Brain microvascular endothelial cell (primary cell): ENCODE data around the gene PMP22.

Source experiments
- DNase-seq: peaks from one replicate; pipeline ENCODE4 v3.0.0-alpha.2; 2020
- H3K27ac ChIP-seq: fragments of 250-450 bp; sonication (Bioruptor Pico); 2 replicates; pipeline ENCODE4 v1.5.1; 2020; ENCODE audit warnings: mild to moderate bottlenecking, moderate library complexity
- H3K27me3 ChIP-seq: fragments of 250-450 bp; sonication (Bioruptor Pico); replicated peaks from 2 replicates; pipeline ENCODE4 v1.5.1; 2020; ENCODE audit warnings: mild to moderate bottlenecking
- H3K36me3 ChIP-seq: fragments of 250-450 bp; sonication (Bioruptor Pico); replicated peaks from 2 replicates; pipeline ENCODE4 v1.5.1; 2020; ENCODE audit warnings: mild to moderate bottlenecking
- H3K4me3 ChIP-seq: 2 replicates; pipeline ENCODE4 v1.5.1; 2011; ENCODE audit warnings: low read depth, mild to moderate bottlenecking, control low read depth, low read length, moderate library complexity
- CTCF ChIP-seq: IDR thresholded peaks from 2 replicates; pipeline ENCODE4 v1.5.1; 2011; ENCODE audit warnings: low read depth, mild to moderate bottlenecking, moderate library complexity, low read length, control low read depth, inconsistent platforms; ENCODE audit errors: missing control alignments
- in situ Hi-C: cut with HindIII; loops from 2 replicates; pipeline ENCODE4 v1.10.0; 2017; ENCODE audit warnings: low sequenced_read_pairs, low pct_ligation_motif_present

PMP22 gene

GRCh38 chr17:15284537-15284936 lies 19.4 kb upstream of the PMP22 start:
- Histone ChIP-seq H3K4me3 (no peak overlapping the region), H3K27me3 (no peaks in the 10 kb centered on the region), H3K27ac (no peak overlapping the region), H3K36me3 (no peaks in the 10 kb centered on the region)
- in situ Hi-C loops, result loop anchor here (25.0 kb wide), 1 partner anchor 203 kb away; no protein-coding TSS in a partner anchor
- TF ChIP-seq CTCF, result no peak
- no peak for DNase-seq

GRCh38 chr17:15284107-15284506 lies 19.0 kb upstream of the PMP22 start:
- in situ Hi-C loops, result loop anchor here (25.0 kb wide), 1 partner anchor 203 kb away; no protein-coding TSS in a partner anchor
- H3K4me3 ChIP-seq, result no peak overlapping the region
- H3K36me3 ChIP-seq, result no peaks in the 10 kb centered on the region
- H3K27me3 ChIP-seq, result no peaks in the 10 kb centered on the region
- no peak overlapping the region for H3K27ac ChIP-seq
- no peak for DNase-seq
- TF ChIP-seq CTCF, result no peak

GRCh38 chr17:15281909-15282308 lies 16.8 kb upstream of the PMP22 start:
- H3K4me3 ChIP-seq, result no peak overlapping the region
- H3K36me3 ChIP-seq, result no peaks in the 10 kb centered on the region
- no peaks in the 10 kb centered on the region for H3K27me3 ChIP-seq
- no peak overlapping the region for H3K27ac ChIP-seq
- DNase-seq, result no peak
- no peak for TF ChIP-seq CTCF
- in situ Hi-C loops, result loop anchor here (25.0 kb wide), 1 partner anchor 205 kb away; no protein-coding TSS in a partner anchor

- TF ChIP-seq CTCF, result no peak
- peak overlapping the region; percentile 54 for H3K27ac ChIP-seq
- peak; percentile 88 for DNase-seq
- in situ Hi-C loops, result loop anchor here (25.0 kb wide), 1 partner anchor 208 kb away; no protein-coding TSS in a partner anchor
- no peak overlapping the region for H3K4me3 ChIP-seq
- no peaks in the 10 kb centered on the region for H3K36me3 ChIP-seq
- no peaks in the 10 kb centered on the region for H3K27me3 ChIP-seq
Observed at GRCh38 chr17:15278924-15279477, 13.9 kb upstream of the PMP22 start.

GRCh38 chr17:15278380-15278779 lies 13.3 kb upstream of the PMP22 start:
- no peak for TF ChIP-seq CTCF
- in situ Hi-C loops, result loop anchor here (25.0 kb wide), 1 partner anchor 209 kb away; no protein-coding TSS in a partner anchor
- Histone ChIP-seq H3K36me3 (no peaks in the 10 kb centered on the region), H3K27me3 (no peaks in the 10 kb centered on the region), H3K27ac (peak overlapping the region; percentile 54), H3K4me3 (no peak overlapping the region)
- DNase-seq, result no peak

GRCh38 chr17:15274017-15274416 lies 8.9 kb upstream of the PMP22 start:
- no peak for DNase-seq

More at GRCh38 chr17:15274017-15274416, 8.9 kb upstream of the PMP22 start:
- no peaks in the 10 kb centered on the region for H3K36me3 ChIP-seq
- no peak overlapping the region for H3K4me3 ChIP-seq
- in situ Hi-C loops, result no loop called here
- H3K27ac ChIP-seq, result peak overlapping the region; percentile 85
- H3K27me3 ChIP-seq, result no peaks in the 10 kb centered on the region
- no peak for TF ChIP-seq CTCF
